Lung (tissue), 12 donors: ENCODE measurements around the gene LHPP. TPM values are rescaled to one million over a fixed set of nuclear protein-coding genes. Genes with fewer than 3 reads are reported as not detected.

Experiments used
- ATAC-seq: fragments of 200-7000 bp; cut with Tn5 transposase; one replicate; pipeline ENCODE4 v1.9.1; 2020; ENCODE audit warnings: moderate number of reproducible peaks; ENCODE audit not compliant: insufficient read depth, low FRiP score
- DNase-seq, 3 donors: peaks; one replicate each; pipeline ENCODE4 v3.0.0-alpha.2; 2013 to 2017
- H3K27ac ChIP-seq, 2 donors: one replicate each; pipeline ENCODE4 v1.5.1; 2013; ENCODE audit warnings: mild to moderate bottlenecking in 2 of 2, moderate library complexity in 2 of 2, control low read depth in 1 of 2, inconsistent platforms in 1 of 2, low read depth in 1 of 2, low read length in 1 of 2
- H3K27me3 ChIP-seq, 3 donors: one replicate each; pipeline ENCODE4 v1.5.1; 2013; ENCODE audit warnings: low read length in 2 of 3; ENCODE audit not compliant: control insufficient read depth in 3 of 3, insufficient read depth in 3 of 3
- H3K36me3 ChIP-seq, 4 donors: one replicate each; pipeline ENCODE4 v1.5.1; 2013; ENCODE audit warnings: low read length in 4 of 4, mild to moderate bottlenecking in 1 of 4, moderate library complexity in 1 of 4; ENCODE audit not compliant: control insufficient read depth in 4 of 4, insufficient read depth in 4 of 4
- H3K4me1 ChIP-seq, 5 donors: one replicate each; pipeline ENCODE4 v1.5.1; 2013; ENCODE audit warnings: low read length in 5 of 5, mild to moderate bottlenecking in 2 of 5, moderate library complexity in 1 of 5; ENCODE audit not compliant: control insufficient read depth in 5 of 5, insufficient read depth in 5 of 5
- H3K4me3 ChIP-seq: one replicate; pipeline ENCODE4 v1.5.1; 2013; ENCODE audit warnings: mild to moderate bottlenecking, control low read depth, moderate library complexity
- H3K9ac ChIP-seq, 2 donors: one replicate each; pipeline ENCODE4 v1.5.1; 2013; ENCODE audit warnings: low read length in 2 of 2, control low read depth in 1 of 2; ENCODE audit not compliant: insufficient read depth in 1 of 2
- H3K9me3 ChIP-seq, 4 donors: one replicate each; pipeline ENCODE4 v1.5.1; 2013; ENCODE audit warnings: low read length in 3 of 4, mild to moderate bottlenecking in 1 of 4, moderate library complexity in 1 of 4; ENCODE audit not compliant: control insufficient read depth in 4 of 4, insufficient read depth in 3 of 4
- CTCF ChIP-seq: IDR thresholded peaks from 2 replicates; pipeline ENCODE4 v1.5.1; 2012; ENCODE audit warnings: mild to moderate bottlenecking; ENCODE audit errors: control extremely low read depth, extremely low read depth
- WGBS, 2 donors: extraction: QIAGEN DNeasy Blood & Tissue Kit; methylation state at CpG; one replicate each; pipeline ENCODE4 v1.1.7; 2013; 5-methylcytosine and 5-hydroxymethylcytosine counted together
- polyA plus RNA-seq, 2 donors: library from polyadenylated mRNA; stranded (reverse); fragments of 200-250 nt; gene quantifications; one replicate each; pipeline ENCODE4 v1.2.1, GENCODE V29; 2013
- total RNA-seq, 2 donors: library from RNA; depleted of rRNA in 1 of 2; stranded (reverse); fragments of >200 nt in 1 of 2; gene quantifications; one replicate each; pipeline ENCODE4 v1.2.1, GENCODE V29; 2014 to 2021
- donor health status: control.
- donor health status: control.
- donor health status: Bipolar disorder and iron deficiency.
- donor health status: healthy.
- donor health status: DM: yes; HTN: yes; CAD: no.

The LHPP gene
- total and polyA plus RNA-seq, 4 donors, result 7.1 to 18.6 (median 14.8) TPM

GRCh38 chr10:124495725-124496124 is 34.1 kb downstream of the LHPP start:
- Histone ChIP-seq H3K27ac (no peak overlapping the region), H3K27me3 (no peaks in the 10 kb centered on the region), H3K9me3 (peaks cover 0 to 1% (median 0%) of the 10 kb centered on the region in 4 donors), H3K4me3 (no peak overlapping the region), H3K4me1 (no peaks in the 10 kb centered on the region), H3K36me3 (peaks cover 2 to 4% (median 2%) of the 10 kb centered on the region in 4 donors), H3K9ac (no peak overlapping the region)
- WGBS, 2 donors, result 94 to 96% methylated on average over 11 of the region's 11 CpGs
- ATAC-seq, result no peak
- TF ChIP-seq CTCF, result no peak
- DNase-seq, result no peak

- Histone ChIP-seq H3K27ac (no peak overlapping the region), H3K9me3 (peaks cover 0 to 4% (median under 1%) of the 10 kb centered on the region in 4 donors), H3K4me3 (no peak overlapping the region), H3K27me3 (no peaks in the 10 kb centered on the region), H3K36me3 (peaks cover 2 to 7% (median 5%) of the 10 kb centered on the region in 4 donors), H3K9ac (no peak overlapping the region), H3K4me1 (no peaks in the 10 kb centered on the region)
- no peak for DNase-seq
- 95 to 96% methylated on average over 14 of the region's 14 CpGs for WGBS, 2 donors
- no peak for ATAC-seq
- no peak for TF ChIP-seq CTCF
Measured at GRCh38 chr10:124496150-124496549, 34.5 kb downstream of the LHPP start.

GRCh38 chr10:124496620-124497019 is 35.0 kb downstream of the LHPP start:
- TF ChIP-seq CTCF, result no peak
- no peaks in the 10 kb centered on the region for H3K27me3 ChIP-seq
- no peak overlapping the region for H3K27ac ChIP-seq
- H3K4me1 ChIP-seq, result no peaks in the 10 kb centered on the region
- DNase-seq (no peak), ATAC-seq (no peak)
- peaks cover 2 to 7% (median 5%) of the 10 kb centered on the region in 4 donors for H3K36me3 ChIP-seq
- H3K9me3 ChIP-seq, result peaks cover 0 to 4% (median under 1%) of the 10 kb centered on the region in 4 donors
- no peak overlapping the region for H3K4me3 ChIP-seq
- 94 to 97% methylated on average over 24 of the region's 24 CpGs for WGBS, 2 donors
- no peak overlapping the region for H3K9ac ChIP-seq
